BJ (cell line): ENCODE measurements around the gene COL19A1. TPM values are rescaled to one million over a fixed set of nuclear protein-coding genes. Genes with fewer than 3 reads are reported as not detected.

ENCODE experiments used
- CTCF ChIA-PET: fragments of 350-600 bp; formaldehyde crosslinking; extraction: SDS; loops from one replicate; lab custom pipeline; 2021; ENCODE audit warnings: antibody characterized with exemption, inconsistent platforms; lab: Yijun Ruan, JAX
- POLR2A ChIA-PET: fragments of 300-600 bp; sonication (Branson Sonifier 250); formaldehyde crosslinking; extraction: SDS; loops from one replicate; lab custom pipeline; 2021; ENCODE audit warnings: antibody characterized with exemption; lab: Charles Lee
- DNase-seq: peaks from one replicate; pipeline ENCODE4 v3.0.0-alpha.2; 2011; ENCODE audit warnings: low read depth
- H3K27me3 ChIP-seq: 2 replicates; pipeline ENCODE4 v1.6.0; 2011; ENCODE audit warnings: low read length; ENCODE audit not compliant: control insufficient read depth, insufficient read depth
- H3K36me3 ChIP-seq: 2 replicates; pipeline ENCODE4 v1.5.1; 2011; ENCODE audit warnings: low read length; ENCODE audit not compliant: control insufficient read depth, insufficient read depth
- H3K4me3 ChIP-seq: 2 replicates; pipeline ENCODE4 v1.5.1; 2011; ENCODE audit warnings: low read depth, mild to moderate bottlenecking, control low read depth, low read length
- polyA plus RNA-seq: library from polyadenylated mRNA; depleted of rRNA; stranded (reverse); fragments of >200 nt; gene quantifications from 2 replicates; pipeline ENCODE4 v1.2.3, GENCODE V29; 2011
- TF ChIP-seq, protein P1 (sequence below): IDR thresholded peaks from 2 replicates; pipeline ENCODE4 v1.5.1; 2011; ENCODE audit warnings: low read depth, mild to moderate bottlenecking, control low read depth, inconsistent platforms, low read length, moderate library complexity; ENCODE audit not compliant: insufficient read depth

The COL19A1 gene
- polyA plus RNA-seq, 1 experiment, result 0.11 TPM

DNA sequence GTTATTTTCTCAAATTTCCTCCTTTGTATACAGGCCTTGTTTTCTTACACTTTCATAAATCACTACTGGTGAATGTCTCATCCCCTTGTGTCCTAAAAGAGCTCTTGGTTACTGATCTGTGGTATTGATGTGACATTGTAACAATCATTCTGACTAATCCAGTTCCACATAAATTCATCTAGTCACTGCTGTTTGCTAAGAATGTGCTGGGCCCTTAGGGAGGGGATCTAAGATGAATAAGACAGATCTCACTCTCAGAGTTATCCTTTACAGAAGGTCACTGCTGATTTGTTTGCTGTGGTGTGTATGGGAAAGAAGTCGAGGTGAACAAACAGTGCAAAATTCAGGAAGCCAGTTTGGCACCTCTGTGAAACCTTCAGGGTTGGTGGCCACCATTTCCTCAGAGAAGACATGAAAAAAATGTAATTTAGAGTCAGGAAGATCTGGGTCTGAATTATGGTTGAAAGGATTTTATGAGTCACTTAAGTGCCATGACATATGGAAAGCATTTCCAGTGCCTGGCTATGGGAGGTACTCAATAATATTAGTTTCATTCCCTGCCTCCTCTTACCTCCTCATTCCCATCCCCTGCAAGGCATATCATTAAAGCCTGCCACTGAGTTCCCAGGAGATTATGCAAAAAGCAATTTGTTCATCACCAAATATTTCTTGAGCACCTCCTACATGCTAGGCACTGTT, 314.7 kb downstream of the COL19A1 start:
- POLR2A ChIA-PET, result no interaction called here
- DNase-seq, result no peak
- no peaks in the 10 kb centered on the region for H3K27me3 ChIP-seq
- no peaks in the 10 kb centered on the region for H3K36me3 ChIP-seq
- TF ChIP-seq, protein P1, sequence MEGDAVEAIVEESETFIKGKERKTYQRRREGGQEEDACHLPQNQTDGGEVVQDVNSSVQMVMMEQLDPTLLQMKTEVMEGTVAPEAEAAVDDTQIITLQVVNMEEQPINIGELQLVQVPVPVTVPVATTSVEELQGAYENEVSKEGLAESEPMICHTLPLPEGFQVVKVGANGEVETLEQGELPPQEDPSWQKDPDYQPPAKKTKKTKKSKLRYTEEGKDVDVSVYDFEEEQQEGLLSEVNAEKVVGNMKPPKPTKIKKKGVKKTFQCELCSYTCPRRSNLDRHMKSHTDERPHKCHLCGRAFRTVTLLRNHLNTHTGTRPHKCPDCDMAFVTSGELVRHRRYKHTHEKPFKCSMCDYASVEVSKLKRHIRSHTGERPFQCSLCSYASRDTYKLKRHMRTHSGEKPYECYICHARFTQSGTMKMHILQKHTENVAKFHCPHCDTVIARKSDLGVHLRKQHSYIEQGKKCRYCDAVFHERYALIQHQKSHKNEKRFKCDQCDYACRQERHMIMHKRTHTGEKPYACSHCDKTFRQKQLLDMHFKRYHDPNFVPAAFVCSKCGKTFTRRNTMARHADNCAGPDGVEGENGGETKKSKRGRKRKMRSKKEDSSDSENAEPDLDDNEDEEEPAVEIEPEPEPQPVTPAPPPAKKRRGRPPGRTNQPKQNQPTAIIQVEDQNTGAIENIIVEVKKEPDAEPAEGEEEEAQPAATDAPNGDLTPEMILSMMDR, result no peak
- H3K4me3 ChIP-seq, result no peak overlapping the region
- CTCF ChIA-PET, result no interaction called here

DNA sequence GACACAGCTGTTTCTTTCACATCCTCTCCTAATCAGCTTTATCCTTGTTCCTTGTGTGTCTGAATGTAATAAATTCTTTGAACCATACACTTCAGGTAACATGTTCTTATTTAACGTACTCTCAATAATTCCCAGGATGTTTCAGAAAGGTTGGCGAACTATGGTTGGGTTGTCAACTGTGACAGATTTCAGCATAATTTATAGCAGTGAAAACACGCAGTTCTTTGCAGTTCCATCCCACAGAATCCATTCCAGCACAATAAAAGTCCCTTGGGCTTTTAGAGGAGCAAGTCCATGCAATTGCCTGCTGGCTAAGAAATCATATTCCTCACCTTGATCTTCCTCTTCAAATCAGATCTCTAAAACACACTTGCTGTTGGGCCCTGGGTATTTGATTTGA, 317.2 kb downstream of the COL19A1 start:
- no peak for DNase-seq
- CTCF ChIA-PET, result no interaction called here
- POLR2A ChIA-PET, result no interaction called here

DNA sequence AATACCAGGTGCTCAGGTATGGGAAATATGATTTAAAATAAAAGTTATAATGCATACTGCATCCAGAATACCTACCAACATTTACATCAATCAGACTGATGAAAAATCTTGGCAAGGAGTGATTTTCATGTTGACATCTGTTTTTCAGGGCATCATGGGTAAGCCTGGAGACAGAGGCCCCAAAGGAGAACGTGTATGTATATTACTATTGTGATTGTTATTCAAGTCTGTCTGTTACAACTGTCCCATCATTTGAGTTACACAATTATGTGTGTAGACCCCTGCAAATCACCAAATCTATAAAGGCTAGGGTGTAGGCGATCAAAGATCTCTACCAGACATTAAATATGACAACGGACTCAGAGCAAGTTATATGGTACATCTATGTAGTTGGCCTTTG, 318.4 kb downstream of the COL19A1 start:
- ChIA-PET POLR2A (no interaction called here), CTCF (no interaction called here)
- no peak for DNase-seq
- no peak overlapping the region for H3K4me3 ChIP-seq
- H3K36me3 ChIP-seq, result no peaks in the 10 kb centered on the region
- H3K27me3 ChIP-seq, result no peaks in the 10 kb centered on the region
- TF ChIP-seq, protein P1, result no peak

More for the DNA sequence above, 317.2 kb downstream of the COL19A1 start:
- H3K4me3 ChIP-seq, result no peak overlapping the region
- TF ChIP-seq, protein P1, result no peak
- no peaks in the 10 kb centered on the region for H3K27me3 ChIP-seq
- H3K36me3 ChIP-seq, result no peaks in the 10 kb centered on the region

DNA sequence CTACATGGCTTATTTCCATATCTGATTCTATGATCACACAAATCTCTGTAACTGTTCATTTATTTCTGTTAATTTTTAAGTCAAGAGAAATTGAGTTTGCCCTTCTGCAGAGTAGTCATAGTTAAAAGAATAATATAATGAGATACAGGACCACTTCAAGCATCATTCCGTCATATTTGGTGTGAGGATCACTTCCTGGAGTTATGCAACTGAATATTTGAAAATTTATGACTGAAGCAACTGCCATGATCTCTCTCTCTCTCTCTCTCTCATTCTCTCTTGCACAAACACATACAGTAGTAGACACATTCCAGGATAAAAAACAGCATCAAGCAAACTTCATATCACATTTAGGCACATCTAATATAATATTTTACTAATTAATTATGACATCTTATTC, 320.1 kb downstream of the COL19A1 start:
- TF ChIP-seq, protein P1, result no peak
- no peak for DNase-seq
- CTCF ChIA-PET, result no interaction called here
- Histone ChIP-seq H3K36me3 (no peaks in the 10 kb centered on the region), H3K4me3 (no peak overlapping the region), H3K27me3 (no peaks in the 10 kb centered on the region)
- POLR2A ChIA-PET, result no interaction called here

DNA sequence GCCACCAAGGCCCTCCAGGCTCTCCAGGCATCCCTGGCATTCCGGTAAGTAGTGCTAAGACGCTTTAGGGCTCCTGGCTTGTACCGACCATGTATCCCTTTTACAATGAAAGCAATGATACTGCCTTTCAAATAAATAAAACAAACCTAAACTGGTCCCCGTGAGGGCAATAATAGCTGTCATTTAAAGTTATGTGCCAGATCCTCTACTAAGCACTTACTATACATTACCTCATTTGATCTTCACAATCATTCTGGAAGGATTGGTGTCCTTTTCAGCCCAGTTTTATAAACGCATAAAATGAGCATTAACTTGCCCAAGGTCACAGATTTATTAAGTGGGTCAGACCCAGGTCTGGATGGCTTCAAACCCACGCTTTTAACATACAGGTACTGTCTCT, 321.8 kb downstream of the COL19A1 start:
- no peak for DNase-seq
- TF ChIP-seq, protein P1, result no peak
- Histone ChIP-seq H3K4me3 (no peak overlapping the region), H3K27me3 (no peaks in the 10 kb centered on the region), H3K36me3 (no peaks in the 10 kb centered on the region)
- CTCF ChIA-PET, result no interaction called here
- POLR2A ChIA-PET, result no interaction called here
